GM19035 (cell line): ENCODE data around the gene SPIRE2.
A peak's percentile ranks its signal among the peaks of the same experiment; 100 is the strongest.
"Not testable (repeated sequence)": the region's sequence is repeated elsewhere in the genome, so short reads cannot be mapped to it uniquely, and the experiment has no call there.

Source experiments
- ATAC-seq: cut with Tn5 transposase; IDR thresholded peaks from one replicate; pipeline ENCODE4 v1.9.1; 2021; ENCODE audit not compliant: unreplicated experiment

The SPIRE2 gene

DNA sequence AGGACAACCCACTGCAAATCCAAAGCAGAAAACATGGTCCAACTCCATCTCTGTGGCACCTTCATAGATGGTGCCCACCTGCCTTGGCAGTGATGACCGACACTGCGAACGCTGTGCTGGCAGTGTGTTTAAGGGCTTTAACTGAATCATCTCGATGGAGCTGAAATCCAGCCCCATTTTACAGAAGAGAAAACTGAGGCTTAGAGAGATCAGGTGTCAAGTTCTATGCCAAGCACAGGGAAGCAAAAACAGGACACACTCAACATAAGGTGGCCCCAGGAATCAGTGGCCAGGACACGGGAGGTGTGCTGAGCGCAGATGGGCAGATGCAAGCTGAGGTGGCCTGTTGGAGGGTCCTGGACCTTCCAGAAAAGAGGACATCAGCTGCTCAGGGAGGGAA is 34.5 kb downstream of the SPIRE2 start:
- no peak for ATAC-seq

DNA sequence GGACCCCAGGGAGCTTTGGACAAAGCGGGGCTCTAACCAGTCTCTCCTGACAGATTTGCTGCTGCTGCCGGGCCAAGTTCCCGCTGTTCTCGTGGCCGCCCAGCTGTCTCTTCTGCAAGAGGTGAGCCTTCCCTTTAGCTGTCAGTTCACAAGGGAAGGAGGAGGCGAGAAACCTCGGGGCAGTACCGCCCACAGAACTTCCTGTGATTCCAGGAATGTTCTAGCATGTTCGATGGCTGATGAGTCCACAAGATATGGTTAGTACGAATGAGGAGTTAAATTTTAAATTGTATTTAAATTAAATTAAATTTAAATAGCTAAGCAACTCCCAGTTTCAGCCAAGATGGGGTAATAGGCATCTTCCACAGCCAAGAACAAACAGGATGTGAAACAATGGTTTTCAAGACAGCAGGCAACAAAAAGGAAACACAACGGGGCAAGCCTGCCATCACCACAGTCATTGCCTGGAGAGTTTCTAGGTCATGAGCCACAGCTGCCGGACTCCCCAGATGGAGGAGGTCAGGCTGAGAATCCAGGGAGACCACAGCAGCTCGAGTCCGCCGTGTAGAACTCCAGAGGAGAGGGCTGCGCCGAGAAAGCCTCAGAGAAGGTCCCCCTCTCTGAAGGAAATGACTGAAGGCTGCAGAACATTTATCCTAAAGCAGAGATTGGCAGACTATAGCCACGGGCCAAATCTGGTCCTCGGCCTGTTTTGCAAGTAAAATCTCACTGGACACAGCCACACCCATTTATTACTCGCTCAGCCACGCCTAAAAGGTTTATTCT is 35.7 kb downstream of the SPIRE2 start:
- peak; percentile 61 for ATAC-seq

DNA sequence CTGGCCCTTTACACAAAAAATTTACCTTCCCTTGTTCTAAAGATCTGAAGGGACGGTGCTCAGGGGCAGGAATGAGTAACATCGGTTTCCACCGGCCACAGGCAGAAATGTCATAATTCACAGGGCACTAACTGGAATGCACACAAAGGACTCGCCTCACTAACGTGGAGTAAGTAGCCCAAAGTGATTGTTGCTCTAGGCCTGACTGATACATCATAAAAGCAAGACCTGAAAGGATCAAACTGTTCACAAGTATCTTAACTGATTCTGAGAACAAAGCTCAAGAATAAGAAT is 36.2 kb downstream of the SPIRE2 start:
- no peak for ATAC-seq

DNA sequence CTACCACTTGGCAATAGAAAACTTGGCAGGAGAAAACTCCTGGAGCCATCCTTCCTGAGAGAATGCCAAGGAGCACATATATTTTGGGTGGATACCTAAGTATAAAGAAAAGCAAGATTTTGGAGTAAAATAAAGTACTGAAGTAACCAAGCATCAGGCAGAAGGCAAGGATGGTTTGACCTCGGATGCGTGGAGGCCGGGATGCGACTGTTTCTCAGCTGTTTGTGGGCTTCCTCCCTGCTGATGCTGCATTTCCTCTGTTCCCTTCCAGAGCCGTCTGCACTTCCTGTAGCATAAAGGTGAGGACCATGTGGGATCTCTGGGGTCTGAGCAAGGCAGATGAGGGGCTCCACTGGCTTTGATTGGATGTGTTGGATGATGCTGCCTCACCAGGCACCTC is 39.6 kb downstream of the SPIRE2 start:
- ATAC-seq, result no peak

DNA sequence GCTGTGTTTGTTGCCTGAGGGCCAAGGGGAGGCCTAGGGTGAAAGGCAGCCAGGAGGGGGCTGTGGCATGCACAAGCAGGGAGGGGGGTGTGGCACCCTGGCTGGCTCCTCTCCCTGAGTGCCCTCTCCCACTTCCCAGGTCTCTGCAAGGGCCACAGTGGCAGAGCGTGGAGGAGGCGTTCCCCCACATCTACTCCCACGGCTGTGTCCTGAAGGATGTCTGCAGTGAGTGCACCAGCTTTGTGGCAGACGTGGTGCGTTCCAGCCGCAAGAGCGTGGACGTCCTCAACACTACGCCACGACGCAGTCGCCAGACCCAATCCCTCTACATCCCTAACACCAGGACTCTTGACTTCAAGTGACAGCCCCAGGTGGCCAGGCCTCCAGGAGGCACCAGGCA is 41.6 kb downstream of the SPIRE2 start:
- ATAC-seq, result no peak

DNA sequence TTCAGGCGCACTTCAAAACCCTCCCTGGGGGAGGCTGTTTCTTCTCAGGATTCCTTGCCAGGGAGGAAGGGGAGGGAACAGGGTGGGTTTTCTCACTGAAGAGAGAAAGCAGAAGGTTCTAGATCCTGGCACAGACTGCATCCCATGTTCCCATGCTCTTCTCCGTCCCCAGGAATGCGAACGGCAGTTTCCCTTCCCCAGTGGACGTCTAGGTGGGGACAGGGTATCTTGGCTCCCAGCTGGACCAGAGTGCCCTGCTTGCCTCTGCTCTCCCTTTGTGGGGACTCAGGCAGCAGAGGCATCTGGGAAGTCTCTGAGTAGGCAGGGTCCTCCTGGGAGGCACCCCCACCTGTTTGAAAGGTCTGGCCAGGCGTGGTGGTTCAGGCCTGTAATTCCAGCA is 42.2 kb downstream of the SPIRE2 start:
- no peak for ATAC-seq

DNA sequence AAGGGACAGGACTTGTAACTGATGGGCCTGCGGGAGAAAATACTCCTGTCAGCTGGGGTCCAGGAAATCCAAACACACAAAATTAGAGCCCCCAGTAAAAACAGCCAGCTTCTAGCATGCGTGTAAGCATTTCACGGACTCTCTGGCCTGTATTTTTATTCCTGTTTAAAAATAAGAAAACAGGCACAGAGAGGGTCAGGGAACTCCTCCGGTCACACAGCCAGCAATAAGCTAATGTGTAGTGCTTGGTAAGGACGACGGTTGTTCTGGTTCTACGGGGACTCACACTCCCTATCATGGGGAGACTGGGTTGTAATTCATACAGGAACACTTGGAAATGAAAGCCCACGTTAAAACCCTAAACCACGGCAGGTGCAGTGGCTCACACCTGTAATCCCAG is 43.6 kb downstream of the SPIRE2 start:
- no peak for ATAC-seq

DNA sequence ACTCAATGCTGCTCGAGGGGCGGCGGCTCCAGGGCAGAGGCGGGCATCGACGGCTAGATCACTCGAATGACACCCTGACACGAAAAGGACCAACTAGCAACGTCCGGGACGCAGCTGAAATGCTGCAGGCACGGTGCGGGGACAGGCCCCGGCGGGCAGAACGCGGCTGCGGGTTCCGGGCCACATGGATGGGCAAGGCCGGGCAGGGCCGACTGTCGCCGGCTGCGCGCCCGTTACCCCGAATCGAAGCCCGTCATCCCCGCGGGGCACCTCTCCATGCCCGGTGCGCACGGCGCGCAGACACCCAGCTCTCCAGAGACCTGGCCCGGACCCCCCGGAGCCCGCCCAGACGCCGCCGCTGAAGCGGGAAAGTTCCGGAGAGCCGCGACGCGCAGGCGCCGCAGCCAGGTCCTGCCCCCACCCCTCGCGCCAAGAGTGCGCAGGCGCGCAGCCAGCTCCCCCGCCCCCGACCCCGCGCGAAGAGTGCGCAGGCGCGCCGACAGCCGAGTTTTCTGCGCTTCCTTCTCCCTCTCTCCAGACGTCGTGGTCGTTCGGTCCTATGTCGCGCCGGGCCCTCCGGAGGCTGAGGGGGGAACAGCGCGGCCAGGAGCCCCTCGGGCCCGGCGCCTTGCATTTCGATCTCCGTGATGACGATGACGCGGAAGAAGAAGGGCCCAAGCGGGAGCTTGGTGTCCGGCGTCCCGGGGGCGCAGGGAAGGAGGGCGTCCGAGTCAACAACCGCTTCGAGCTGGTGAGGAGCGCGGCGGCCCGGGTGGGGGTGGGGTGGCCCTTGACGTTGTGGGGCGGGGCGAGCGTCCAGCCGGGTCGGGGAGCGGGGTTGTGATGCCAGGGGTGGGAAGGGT is 45.1 kb downstream of the SPIRE2 start, which contains the start of gene TCF25:
TCF25 (plus strand) TSS at position 484 of the 863 bp plus-strand sequence; CDS start at position 560, 76 bp downstream.
- peak; percentile 42 for ATAC-seq

DNA sequence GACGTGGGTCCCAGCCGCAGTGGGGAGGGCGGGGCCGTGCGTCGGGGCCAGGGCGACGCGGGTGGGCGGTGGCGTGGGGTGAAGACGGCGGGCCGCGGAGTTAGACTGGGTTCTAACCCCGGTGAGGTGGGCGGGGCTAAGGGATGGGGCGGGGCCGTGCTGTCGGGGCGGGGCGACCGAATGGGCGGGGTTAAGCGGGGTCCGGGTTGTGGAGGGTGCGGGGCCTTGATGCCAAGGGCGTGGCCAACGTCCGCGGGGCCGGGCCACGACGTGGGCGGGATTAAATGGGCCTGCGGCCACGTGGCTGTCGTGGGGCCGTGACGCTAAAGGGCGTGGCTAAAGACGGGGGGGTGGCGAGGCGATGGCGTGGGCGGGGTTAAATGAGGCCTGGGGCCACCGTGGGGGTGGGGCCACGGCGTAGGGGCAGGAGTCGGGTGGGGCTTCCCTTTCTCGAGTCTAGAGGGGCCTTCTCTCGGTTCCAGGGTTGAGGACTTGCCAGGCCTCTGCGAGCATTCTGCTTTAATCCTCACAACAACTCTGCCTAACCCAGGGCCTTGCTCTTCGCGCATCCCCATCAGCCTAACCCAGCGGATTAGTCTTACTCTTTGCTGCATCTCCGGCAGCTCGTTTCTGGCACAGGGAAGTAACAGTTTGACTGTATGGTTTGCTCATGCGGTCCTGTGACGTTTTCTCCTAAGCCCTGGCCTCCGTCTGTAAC is 45.9 kb downstream of the SPIRE2 start:
- peak; percentile 62 for ATAC-seq

DNA sequence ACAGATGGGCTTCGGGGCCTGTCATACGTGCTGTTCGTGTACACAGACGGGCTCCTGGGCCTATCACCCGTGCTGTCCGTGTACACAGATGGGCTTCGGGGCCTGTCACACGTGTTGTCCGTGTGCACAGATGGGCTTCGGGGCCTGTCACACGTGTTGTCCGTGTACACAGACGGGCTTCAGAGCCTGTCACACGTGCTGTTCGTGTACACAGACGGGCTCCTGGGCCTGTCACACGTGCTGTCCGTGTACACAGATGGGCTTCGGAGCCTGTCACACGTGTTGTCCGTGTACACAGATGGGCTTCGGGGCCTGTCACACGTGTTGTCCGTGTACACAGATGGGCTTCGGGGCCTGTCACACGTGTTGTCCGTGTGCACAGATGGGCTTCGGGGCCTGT is 50.8 kb downstream of the SPIRE2 start:
- not testable (repeated sequence) for ATAC-seq

DNA sequence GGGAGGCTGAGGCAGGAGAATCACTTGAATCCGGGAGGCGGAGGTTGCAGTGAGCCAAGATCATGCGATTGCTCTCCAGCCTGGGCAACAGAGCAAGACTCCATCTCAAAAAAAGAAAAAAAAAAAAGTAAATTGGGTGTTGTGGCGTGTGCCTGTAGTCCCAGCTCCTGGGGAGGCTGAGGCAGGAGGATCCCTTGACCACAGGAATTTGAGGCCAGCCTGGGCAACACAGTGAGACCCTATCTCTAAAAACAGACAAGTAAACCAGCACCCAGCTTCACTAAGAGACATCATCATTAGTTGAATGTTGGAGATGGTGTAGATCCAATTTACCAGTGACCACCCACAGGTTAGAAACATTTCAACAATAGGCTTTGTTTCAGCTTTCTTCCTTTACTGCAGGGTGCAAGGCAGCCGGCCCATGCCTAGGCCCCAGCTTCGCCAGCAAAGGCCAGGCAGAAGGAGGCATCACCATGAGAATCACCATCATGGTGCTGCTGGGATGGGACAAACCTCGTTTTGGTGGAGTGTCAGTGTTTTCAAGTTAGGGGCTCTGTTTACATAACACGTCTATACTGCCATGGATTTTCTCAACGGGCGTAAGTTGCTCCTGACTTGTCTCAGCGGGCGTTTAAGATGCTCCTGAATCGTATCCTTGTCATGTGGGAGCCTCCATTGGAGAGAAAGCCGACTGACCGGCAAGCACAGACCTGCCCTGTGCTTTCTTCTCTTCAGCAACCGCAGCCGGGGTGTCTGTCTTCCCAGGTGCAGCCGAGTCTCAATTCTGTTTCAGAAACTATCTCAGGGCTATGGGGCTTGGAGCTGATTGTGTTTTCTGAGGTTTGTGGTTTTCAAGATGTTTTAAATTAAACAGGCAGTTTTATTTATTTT is 52.4 kb downstream of the SPIRE2 start:
- no peak for ATAC-seq

DNA sequence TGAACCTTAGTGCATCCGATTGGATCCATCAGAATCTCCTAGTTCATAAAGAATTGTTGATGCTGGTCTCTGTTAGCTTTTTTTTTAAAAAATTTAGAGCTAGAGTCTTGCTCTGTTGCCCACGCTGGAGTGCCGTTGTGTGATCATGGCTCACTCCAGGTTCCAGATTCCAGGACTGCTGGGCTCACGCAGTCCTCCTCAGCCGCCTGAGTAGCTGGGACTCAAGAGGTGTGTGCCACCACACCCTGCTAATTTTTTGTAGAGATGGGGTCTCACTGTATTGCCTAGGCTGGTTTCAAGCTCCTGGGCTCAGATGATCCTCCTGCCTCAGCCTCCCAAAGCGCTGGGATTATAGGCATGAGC is 53.1 kb downstream of the SPIRE2 start:
- ATAC-seq, result no peak

DNA sequence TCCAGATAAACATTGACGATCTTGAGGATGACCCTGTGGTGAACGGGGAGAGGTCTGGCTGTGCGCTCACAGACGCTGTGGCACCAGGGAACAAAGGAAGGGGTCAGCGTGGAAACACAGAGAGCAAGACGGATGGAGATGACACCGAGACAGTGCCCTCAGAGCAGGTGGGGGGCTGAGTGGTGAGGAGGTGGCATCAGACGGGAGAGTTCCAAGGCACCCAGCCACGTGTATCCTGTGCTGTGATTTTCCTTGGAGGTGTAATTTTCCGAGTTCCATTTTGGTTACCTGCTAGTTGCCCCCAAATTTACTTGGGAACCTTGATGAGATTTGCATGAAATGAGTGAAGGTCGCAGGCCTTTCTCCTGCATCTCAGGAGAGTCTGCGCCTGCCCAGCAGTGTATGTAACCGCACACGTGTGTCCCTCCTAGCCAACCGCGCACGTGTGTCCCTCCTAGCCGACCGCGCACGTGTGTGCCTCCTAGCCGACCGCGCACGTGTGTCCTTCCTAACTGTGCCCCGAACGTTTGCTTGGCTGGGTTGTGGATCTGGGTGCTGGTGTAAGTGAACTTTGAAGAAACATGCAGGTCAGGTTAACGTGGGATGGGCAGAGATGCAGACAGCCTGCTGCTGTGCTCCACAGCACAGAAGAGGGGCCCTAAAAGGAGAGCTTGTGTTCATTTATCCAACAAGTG is 55.2 kb downstream of the SPIRE2 start:
- ATAC-seq, result no peak

DNA sequence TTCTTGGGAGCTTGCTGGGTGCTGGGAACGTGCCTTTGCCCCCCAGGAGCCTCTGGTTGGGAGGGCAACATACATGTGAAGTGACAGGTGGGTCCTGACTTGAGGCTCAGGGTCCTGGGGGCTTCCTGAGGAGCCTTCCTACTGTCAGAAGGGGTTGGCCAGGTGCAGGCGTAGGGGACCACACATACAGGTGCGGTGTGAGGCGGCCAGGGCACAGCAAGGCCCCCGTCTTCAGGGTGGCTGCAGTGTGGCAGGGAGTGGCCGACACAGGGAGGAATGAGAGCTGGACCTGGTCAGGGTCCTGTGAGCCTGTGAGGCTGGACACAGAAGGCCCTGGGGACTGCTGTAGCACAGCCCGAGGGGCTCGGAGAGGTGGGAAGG is 55.8 kb downstream of the SPIRE2 start:
- ATAC-seq, result no peak

DNA sequence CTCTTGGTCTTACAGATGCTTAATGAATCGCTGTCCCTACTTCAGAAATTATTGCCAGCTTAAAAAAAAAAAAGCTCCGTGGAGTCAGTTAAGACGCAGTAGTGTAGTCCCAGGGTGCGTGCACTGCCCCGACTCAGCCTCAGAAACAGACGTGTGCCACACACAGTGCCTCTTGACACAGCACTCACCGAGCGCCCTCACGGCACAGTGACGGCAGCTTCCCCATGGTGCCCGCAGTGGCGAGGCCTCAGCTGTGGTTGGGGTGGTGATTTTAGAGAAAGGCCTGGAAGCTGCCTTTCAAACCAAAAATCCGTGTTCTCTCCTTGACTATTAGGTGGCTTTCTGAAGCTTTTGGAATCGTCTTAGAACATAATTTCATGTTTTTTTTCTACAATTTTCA is 59.0 kb downstream of the SPIRE2 start:
- no peak for ATAC-seq

DNA sequence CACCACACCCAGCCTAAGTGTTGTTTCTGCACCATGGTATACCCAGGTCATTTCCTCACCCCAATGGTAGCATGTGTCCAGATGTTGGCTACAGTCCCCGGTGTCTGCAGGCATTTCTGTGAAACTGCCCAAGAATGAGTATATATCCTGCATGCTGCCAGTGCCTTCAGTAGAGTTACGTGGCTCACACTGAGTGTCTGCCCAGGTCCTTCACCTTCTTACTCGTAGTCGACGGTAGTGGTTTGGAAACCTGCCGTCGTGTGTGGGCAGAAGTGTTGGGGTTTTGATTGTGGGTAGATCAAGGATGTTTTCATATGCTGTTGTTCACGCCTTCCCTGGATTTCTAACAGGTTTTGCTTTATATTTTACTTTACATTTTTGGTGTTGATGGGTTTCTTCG is 61.9 kb downstream of the SPIRE2 start:
- ATAC-seq, result no peak

DNA sequence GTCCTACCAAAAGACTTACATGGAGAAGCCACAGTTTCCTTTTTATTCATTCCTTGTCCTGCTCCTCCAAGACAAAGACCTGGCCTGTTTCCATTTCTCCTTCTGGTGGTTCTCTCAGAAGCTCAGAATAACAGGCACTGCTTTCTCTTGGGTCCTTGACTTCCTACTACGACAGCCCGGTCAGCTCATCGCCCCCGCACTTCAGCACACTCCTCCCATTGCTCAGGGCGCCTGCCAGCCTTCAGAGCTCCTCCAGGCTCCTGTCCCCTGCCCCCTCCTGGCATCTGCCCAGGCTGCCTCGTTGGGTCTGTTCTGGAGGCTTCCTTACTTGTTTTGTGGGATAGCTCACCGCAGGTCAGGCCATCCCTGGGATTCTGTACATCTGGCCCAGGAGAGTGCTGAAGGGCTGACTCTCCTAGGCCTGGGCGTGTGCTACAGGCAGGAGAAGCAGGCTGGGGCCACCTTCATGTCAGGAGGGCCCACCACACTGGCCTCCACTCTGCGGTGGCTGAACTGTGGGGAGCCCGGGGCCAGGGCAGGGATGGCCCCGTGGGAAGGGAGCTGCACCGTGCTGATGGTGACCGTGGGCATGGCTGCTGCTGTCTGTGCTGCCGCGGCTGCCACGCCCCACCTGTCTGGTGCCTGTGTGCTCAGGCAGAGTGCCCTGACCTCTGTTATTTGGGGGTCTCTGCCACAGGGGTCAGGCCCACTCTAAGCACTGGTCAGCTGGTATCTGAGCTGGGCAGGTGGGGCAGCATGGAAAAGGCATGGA is 62.8 kb downstream of the SPIRE2 start:
- ATAC-seq, result no peak

DNA sequence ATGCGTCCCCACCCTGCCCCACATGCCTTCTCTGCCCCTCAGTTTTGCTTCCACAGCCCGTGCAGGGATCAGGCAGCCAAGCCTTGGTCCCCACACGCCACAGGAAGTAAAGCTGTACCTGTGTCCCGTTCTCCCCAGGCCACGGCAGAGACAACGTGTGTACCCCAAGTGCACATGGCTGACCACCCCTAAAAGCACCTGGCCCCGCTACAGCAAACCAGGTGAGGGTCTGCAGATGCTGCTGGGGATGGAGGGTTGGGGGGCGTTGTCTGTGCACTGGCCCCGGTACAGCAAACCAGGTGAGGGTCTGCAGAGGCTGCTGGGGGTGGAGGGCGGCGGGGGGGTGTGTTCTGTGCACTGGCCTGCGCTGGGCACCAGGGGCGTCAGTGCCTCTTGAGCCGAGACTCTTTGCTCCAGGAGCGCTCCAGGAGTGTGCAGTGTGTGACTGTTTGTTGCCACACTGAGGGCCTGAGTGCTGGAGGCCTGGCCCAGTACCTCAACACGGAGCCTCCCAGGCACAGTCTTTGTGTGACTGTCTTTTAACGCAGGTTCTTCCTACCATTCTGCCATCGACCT is 63.9 kb downstream of the SPIRE2 start:
- no peak for ATAC-seq

DNA sequence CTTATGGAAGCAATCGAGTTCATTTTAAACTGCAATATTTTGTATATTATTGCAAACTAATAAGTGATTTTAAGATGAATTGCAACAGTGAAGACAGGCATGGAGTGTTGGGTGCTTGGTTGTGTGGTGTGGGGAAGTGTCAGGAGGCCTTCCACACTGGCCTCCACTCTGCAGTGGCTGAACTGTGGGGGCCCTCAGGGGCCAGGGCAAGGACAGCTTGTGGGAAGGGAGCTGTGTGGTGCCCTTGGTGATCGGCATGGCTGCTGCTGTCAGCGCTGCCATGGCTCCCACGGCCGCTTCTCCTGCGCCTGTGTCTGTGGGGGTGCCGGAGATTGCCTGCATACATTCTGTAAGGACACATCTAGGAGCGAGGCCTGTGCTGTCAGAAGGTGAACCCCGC is 64.4 kb downstream of the SPIRE2 start:
- ATAC-seq, result no peak
